ENCODE data around the gene NPW.

The NPW gene

DNA sequence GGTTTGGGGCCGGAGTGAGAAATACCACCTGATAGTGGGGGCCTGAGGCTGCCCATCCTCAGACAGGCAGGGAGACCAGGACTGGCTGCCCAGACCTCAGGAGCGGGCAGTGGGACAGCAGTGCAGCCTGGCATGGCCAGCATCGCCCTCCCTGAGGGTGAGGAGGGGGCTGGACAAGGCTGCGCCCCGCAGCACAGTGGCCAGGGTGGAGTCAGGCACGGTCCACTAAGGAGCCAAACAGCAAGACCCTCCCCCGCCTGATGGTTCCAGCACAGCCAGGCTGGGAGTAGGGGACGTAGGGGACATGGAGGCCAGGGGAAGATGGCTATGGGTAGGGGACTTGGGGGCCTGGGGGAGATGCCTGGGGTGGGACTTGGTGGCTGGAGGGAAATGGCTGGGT, 13.3 kb upstream of the NPW start:
- TF ChIP-seq, protein P1, sequence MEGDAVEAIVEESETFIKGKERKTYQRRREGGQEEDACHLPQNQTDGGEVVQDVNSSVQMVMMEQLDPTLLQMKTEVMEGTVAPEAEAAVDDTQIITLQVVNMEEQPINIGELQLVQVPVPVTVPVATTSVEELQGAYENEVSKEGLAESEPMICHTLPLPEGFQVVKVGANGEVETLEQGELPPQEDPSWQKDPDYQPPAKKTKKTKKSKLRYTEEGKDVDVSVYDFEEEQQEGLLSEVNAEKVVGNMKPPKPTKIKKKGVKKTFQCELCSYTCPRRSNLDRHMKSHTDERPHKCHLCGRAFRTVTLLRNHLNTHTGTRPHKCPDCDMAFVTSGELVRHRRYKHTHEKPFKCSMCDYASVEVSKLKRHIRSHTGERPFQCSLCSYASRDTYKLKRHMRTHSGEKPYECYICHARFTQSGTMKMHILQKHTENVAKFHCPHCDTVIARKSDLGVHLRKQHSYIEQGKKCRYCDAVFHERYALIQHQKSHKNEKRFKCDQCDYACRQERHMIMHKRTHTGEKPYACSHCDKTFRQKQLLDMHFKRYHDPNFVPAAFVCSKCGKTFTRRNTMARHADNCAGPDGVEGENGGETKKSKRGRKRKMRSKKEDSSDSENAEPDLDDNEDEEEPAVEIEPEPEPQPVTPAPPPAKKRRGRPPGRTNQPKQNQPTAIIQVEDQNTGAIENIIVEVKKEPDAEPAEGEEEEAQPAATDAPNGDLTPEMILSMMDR (IDR thresholded peaks at IDR 0.05) = no peak

DNA sequence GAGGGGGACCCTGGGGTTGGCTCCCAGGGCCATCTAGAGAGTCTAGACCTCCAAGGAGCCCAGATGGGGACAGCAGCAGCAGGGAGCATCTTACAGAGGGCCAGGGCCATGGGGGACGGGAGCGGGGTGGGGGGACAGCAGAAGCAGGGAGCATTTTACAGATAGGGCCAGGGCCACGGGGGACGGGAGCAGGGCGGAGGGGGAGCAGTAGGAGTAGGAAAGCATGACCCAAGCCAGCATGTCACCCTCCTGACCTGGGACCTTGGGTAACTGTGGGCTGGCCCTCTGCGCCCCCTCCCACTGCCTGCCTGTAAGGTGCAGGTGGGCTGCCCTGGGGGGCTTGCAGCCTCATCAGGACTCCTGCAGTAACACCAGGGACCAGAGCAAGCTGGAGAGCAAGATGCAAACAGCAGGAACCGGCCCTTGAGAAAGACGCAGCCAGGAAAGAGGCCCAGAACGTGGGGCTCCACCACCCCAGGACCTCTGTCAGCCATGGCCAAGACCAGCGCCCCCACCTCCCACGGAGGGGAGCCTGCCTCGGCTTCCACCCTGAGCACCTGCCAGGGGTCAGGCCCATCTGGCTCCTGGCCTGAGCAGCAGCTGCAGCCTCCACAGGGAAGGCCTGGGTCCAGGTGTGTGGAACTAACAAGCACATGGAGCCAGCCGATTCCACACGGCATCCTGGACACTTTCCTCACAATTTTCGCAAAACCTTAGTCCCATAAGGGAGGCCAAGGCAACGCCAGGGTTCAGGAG, 12.3 kb upstream of the NPW start:
- TF ChIP-seq, protein P1 (IDR thresholded peaks at IDR 0.05) = no peak

DNA sequence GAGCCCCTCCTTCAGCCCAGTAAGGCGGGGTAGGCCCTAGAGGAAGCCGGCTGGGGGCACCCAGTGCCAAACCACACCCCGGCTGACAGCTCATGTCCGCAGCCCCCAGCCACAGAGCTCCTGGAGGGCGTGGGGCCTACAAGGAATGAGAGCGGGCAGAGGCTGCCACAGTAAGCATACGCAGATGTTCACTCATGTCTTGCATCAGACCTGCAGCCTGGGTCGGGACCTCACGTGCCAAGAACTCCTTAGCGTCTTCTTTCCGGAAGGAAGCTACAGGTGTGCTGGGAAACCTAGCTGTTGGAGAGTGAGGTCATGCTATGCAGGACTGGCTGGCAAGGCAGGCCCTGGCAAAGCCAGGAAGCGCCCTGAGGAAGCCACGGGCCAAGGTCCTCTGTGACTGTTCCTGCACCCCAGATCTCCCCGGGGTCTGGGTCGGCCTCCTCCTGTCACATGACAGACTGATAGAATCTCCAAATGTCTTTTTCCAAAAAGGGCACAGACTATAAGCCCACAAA, 11.5 kb upstream of the NPW start:
- TF ChIP-seq, protein P1 (IDR thresholded peaks at IDR 0.05) = no peak

DNA sequence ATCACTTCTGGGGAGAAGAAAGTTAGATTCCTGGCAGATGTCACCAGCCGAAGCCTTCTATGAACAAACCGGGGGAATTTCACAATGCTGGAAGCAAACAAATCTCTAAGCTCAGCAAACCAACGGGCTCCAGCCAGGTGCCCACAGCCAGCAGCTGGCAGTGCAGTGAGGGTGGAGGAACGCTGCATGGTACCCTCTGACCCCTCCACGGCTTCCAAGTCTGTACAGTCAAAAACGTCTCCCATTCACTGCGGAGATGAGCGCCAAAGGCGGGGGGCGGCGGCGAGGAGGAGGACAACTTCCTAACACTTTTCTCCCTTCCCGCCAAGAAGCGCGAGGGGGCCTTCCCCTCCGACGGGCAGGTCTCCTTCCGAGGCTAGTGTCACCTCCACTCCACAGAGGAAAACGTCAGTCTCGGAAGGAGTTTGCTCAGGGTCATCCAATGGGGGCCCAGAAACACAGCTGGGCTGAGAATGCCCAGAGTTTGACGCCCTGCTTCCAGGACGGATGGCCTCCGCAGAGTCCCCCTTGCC, 10.9 kb upstream of the NPW start:
- TF ChIP-seq, protein P1 (IDR thresholded peaks at IDR 0.05) = no peak

DNA sequence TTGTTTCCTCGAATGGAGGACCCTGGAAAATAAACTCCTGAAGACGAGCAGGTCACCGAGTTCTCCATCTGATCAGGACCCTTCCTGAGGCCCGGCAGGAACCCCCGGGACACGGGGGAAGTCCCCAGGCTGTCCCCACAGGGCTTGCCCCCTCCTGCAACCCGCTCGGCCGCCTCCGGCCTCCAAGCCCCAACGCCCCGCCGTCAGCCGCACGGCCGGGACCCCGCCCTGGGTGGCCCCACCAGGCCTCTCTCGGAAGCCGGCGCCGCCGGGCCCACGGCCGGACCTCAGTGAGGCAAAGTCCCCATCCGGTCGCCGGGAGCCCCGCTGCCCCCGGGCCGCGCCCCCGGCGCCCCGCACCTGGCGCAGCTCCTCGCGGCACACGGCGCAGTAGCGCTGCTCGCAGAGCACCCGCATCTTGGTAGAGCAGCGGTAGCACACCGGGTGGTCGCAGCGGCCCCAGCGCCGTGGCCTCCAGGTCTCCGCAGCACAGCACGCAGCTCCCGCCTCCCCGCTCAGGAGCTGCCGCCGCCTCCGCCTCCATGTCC, 10.3 kb upstream of the NPW start:
- TF ChIP-seq, protein P1 (IDR thresholded peaks at IDR 0.05) = no peak

DNA sequence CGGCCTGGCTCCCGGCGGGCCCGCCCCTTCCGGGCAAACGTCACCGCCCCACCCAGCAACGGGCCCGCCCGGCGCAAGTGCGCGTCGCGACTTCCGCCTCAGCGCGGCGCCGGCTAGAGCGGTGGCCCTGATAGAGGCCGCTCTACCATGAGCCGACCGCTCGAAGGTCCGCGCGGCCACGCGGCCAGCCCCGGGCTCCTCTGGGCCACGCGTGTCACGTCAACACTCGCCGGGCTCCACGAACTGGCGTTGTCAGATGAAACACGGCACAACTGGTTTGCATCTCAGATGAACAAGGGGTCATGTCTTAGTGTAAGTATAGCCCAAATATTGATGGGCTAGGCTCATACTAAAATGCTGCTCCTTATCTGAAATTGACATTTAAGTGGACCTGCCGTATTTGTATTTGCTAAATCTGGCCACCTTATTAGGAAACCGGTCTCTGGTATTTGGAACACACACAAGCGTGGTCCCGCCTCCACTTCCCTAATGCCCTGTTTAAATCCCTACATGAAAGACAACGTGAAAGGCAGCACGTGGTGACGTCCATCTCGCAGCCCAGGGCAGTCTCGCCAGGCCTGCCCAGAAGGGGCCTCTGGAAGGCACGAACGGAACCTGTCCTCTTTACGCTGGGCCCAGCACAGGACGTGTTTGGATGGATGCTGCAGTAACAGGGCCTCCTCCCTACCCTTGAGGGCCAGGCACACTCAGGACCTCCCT, 9.6 kb upstream of the NPW start, which contains the start of gene ZNF598:
TSS of gene ZNF598 (minus strand) at position 31 of the 720 bp plus-strand sequence.
- TF ChIP-seq, protein P1 (IDR thresholded peaks at IDR 0.05) = no peak

DNA sequence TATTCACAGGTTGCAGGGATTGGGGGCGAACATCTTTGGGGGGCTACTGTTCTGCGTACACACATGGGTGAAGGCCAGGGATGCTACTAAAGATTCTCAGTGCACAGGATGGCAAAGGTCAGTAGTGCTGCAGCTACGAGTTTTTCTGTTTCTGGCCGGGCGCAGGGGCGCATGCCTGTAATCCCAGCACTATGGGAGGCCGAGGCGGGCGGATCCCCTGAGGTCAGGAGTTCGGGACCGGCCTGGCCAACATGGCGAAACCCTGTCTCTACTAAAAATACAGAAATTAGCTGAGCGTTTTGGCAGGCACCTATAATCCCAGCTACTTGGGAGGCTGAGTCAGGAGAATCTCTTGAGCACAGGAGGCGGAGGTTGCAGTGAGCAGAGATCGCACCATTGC, 6.1 kb upstream of the NPW start:
- TF ChIP-seq, protein P1 (IDR thresholded peaks at IDR 0.05) = no peak
